HepG2 (cell line): ENCODE results near the gene SYT17. TPM values are rescaled to one million over a fixed set of nuclear protein-coding genes. Genes with fewer than 3 reads are reported as not detected.
A peak's percentile ranks its signal among the peaks of the same experiment; 100 is the strongest.

Experiments used
- ATAC-seq: fragments of 200-7000 bp; cut with Tn5 transposase; 3 replicates; pipeline ENCODE4 v1.9.1; 2020; ENCODE audit warnings: mild to moderate bottlenecking, moderate library complexity
- BruUV-seq: library from RNA; stranded (reverse); fragments of 400-500 nt; replicated peaks from 2 replicates; lab custom pipeline; 2021; lab: Mats Ljungman, UMichigan
- CTCF ChIA-PET: fragments of 300-600 bp; formaldehyde crosslinking; extraction: SDS; loops from one replicate; lab custom pipeline; 2021; ENCODE audit warnings: low total read pairs, inconsistent platforms, low intra/inter-chr PET ratio; lab: Yijun Ruan, JAX
- POLR2A ChIA-PET: fragments of 350-600 bp; sonication (Branson Sonifier 250); formaldehyde crosslinking; loops from one replicate; lab custom pipeline; 2020; ENCODE audit warnings: antibody characterized with exemption, inconsistent platforms; lab: Yijun Ruan, JAX
- DNase-seq: peaks from one replicate; pipeline ENCODE4 v3.0.0-alpha.2; 2015; ENCODE audit warnings: low spot score
- FAIRE-seq: peaks from 3 replicates; lab custom pipeline; 2011; peaks lifted over from hg19 to GRCh38; lab: Jason Lieb, UNC
- H2AFZ ChIP-seq: one replicate; pipeline ENCODE4 v1.6.1; 2011; ENCODE audit warnings: low read length, inconsistent platforms
- H3K27ac ChIP-seq: fragments of 300-600 bp; 3 replicates; pipeline ENCODE4 v1.8.0; 2011; ENCODE audit warnings: mixed run types, mild to moderate bottlenecking, mixed read lengths, low read length, inconsistent platforms; ENCODE audit not compliant: insufficient read depth; ENCODE audit errors: extremely low read length
- H3K27me3 ChIP-seq, 2 experiments: fragments of 200-600 bp in 1 of 2; 2 replicates in 1 of 2; 3 replicates in 1 of 2; pipeline versions ENCODE4 v1.6.0 to v1.8.0; 2011; ENCODE audit warnings: low read length in 2 of 2, mild to moderate bottlenecking in 2 of 2, moderate library complexity in 2 of 2, inconsistent platforms in 1 of 2; ENCODE audit not compliant: insufficient read depth in 2 of 2, control insufficient read depth in 1 of 2
- H3K36me3 ChIP-seq, 2 experiments: fragments of 200-600 bp in 1 of 2; replicated peaks in 1 of 2; 2 replicates in 1 of 2; 3 replicates in 1 of 2; pipeline versions ENCODE4 v1.5.1 to v1.8.0; 2011; ENCODE audit warnings: low read length in 2 of 2, inconsistent platforms in 1 of 2; ENCODE audit not compliant: insufficient read depth in 2 of 2, control insufficient read depth in 1 of 2
- H3K4me1 ChIP-seq: 2 replicates; pipeline ENCODE4 v1.5.1; 2012; ENCODE audit warnings: low read length, inconsistent platforms; ENCODE audit not compliant: insufficient read depth
- H3K4me2 ChIP-seq: 2 replicates; pipeline ENCODE4 v1.6.0; 2011; ENCODE audit warnings: low read depth, low read length, inconsistent platforms
- H3K4me3 ChIP-seq, 3 experiments: fragments of 200-600 bp in 1 of 3; sonication (generic), shearing (Covaris generic) in 1 of 3; replicated peaks in 1 of 3; 2 replicates each; pipeline ENCODE4 v1.5.1; 2011 to 2016; ENCODE audit warnings: low read length in 3 of 3, inconsistent platforms in 2 of 3, low read depth in 2 of 3, mild to moderate bottlenecking in 2 of 3, control low read depth in 1 of 3, mixed read lengths in 1 of 3; ENCODE audit not compliant: insufficient read depth in 1 of 3
- H3K79me2 ChIP-seq: one replicate; pipeline ENCODE4 v1.6.1; 2011; ENCODE audit warnings: low read length, inconsistent platforms; ENCODE audit not compliant: insufficient read depth
- H3K9ac ChIP-seq: 2 replicates; pipeline ENCODE4 v1.6.0; 2011; ENCODE audit warnings: mild to moderate bottlenecking, low read depth, low read length, inconsistent platforms; ENCODE audit not compliant: insufficient read depth
- H3K9me3 ChIP-seq: 2 replicates; pipeline ENCODE4 v1.5.1; 2012; ENCODE audit warnings: mild to moderate bottlenecking, low read length
- H4K20me1 ChIP-seq: 2 replicates; pipeline ENCODE4 v1.6.0; 2011; ENCODE audit warnings: inconsistent platforms, mild to moderate bottlenecking, low read length, moderate library complexity; ENCODE audit not compliant: insufficient read depth
- ATF7 ChIP-seq, 2 experiments: fragments of 450-650 bp in 1 of 2; sonication (generic) in 1 of 2; formaldehyde crosslinking in 1 of 2; IDR thresholded peaks; 2 replicates each; pipeline versions ENCODE4 v1.4.0 to v1.6.1; 2016 to 2020; ENCODE audit warnings: antibody characterized with exemption in 1 of 2, mild to moderate bottlenecking in 1 of 2, missing genetic modification reagents in 1 of 2
- CREB1 ChIP-seq, 2 experiments: fragments of 450-650 bp in 1 of 2; IDR thresholded peaks; 2 replicates each; pipeline ENCODE4 v1.6.1; 2016 to 2017; ENCODE audit warnings: control low read depth in 1 of 2, mild to moderate bottlenecking in 1 of 2, missing compliant biosample characterization in 1 of 2, missing genetic modification characterization in 1 of 2
- IKZF1 ChIP-seq: fragments of 450-650 bp; IDR thresholded peaks from 2 replicates; pipeline ENCODE4 v1.7.1; 2016
- TBP ChIP-seq: sonication (generic); formaldehyde crosslinking; IDR thresholded peaks from 2 replicates; pipeline ENCODE4 v1.5.0; 2020; ENCODE audit warnings: missing genetic modification reagents
- ZFP36 ChIP-seq: fragments of 150-350 bp; IDR thresholded peaks from 2 replicates; pipeline ENCODE4 v1.6.1; 2018; ENCODE audit warnings: borderline replicate concordance, low read length, low read depth; ENCODE audit not compliant: partially characterized antibody
- ZNF430 ChIP-seq: sonication (generic); formaldehyde crosslinking; IDR thresholded peaks from 2 replicates; pipeline ENCODE4 v1.9.0; 2021; ENCODE audit warnings: mild to moderate bottlenecking, missing genetic modification reagents
- ZNF569 ChIP-seq: sonication (generic); formaldehyde crosslinking; IDR thresholded peaks from 2 replicates; pipeline ENCODE4 v1.5.0; 2020; ENCODE audit warnings: mild to moderate bottlenecking, missing genetic modification reagents, moderate library complexity, borderline replicate concordance
- WGBS: methylation state at CpG from one replicate; pipeline ENCODE4 v1.1.6; 2017; ENCODE audit warnings: low lambda C conversion rate; 5-methylcytosine and 5-hydroxymethylcytosine counted together
- in situ Hi-C: cut with HindIII; loops from 2 replicates; pipeline ENCODE4 v1.10.0; 2017; ENCODE audit warnings: low pct_unique_long_range_greater_than_20kb; ENCODE audit not compliant: extremely low pct_ligation_motif_present
- intact Hi-C: fragments of 100-400 bp; cut with micrococcal nuclease; formaldehyde crosslinking; loops from one replicate; pipeline ENCODE4 v1.10.0; 2022; ENCODE audit not compliant: unreplicated experiment
- polyA plus RNA-seq, 8 experiments: library from polyadenylated mRNA; depleted of rRNA in 3 of 8; stranded (reverse) in 7 of 8; unstranded in 1 of 8; fragments of >200 nt; fragmentation: Illumina TruSeq in 4 of 8; extraction: Trizol in 4 of 8; gene quantifications; 2 replicates each; pipeline versions ENCODE4 v1.2.1 to v1.2.3, GENCODE V29; 2011 to 2016; ENCODE audit warnings: low read depth in 4 of 8, missing spikeins in 1 of 8, mixed read lengths in 1 of 8; ENCODE audit not compliant: insufficient read depth in 1 of 8
- total RNA-seq, 5 experiments: library from RNA; depleted of rRNA; stranded (reverse); fragments of >200 nt; fragmentation: Illumina TruSeq; extraction: Trizol; gene quantifications; 2 replicates each; pipeline ENCODE4 v1.2.3, GENCODE V29; 2016; ENCODE audit warnings: low read depth in 1 of 5
- TF ChIP-seq, protein P1 (sequence below): sonication (generic); formaldehyde crosslinking; conservative IDR thresholded peaks from 2 replicates; pipeline ENCODE4 v1.8.1; 2023; ENCODE audit warnings: missing genetic modification reagents
- TF ChIP-seq, protein P2 (sequence below): sonication (generic); formaldehyde crosslinking; IDR thresholded peaks from 2 replicates; pipeline ENCODE4 v1.8.1; 2023; ENCODE audit warnings: mild to moderate bottlenecking, missing genetic modification reagents, borderline replicate concordance
- TF ChIP-seq, protein P3 (sequence below): sonication (generic); formaldehyde crosslinking; conservative IDR thresholded peaks from 2 replicates; pipeline ENCODE4 v1.5.0; 2020; ENCODE audit warnings: missing genetic modification reagents

SYT17 gene
- total and polyA plus RNA-seq, 2 of the 13 experiments (the other 11 are each of a cell fraction or from before 2014, with no cell fraction given) = 0.44 TPM; not detected in 1

DNA sequence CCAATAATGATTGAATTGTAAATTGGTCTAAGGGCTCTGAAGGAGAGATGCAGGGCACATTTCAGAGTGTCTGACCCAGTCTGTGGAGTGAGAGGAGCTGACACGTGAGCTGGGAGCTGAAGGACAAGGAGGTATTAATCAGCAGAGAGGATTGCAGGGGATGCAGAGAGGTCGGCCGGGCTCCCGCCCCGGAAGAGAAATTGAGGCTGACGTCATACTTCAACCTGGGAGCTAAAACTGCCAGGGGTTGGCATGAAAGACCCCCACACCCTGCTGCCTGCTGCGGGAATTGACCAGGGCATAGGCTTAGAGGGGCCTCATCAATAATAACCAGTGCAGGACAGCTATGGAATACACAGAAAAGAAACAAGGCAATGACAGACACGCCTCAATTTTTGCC is 63.8 kb downstream of the SYT17 start:
- ChIA-PET POLR2A (no interaction called here), CTCF (no interaction called here)
- Histone ChIP-seq H3K27me3 (peaks cover 0 to 23% of the 10 kb centered on the region in 2 experiments; a peak in 1 of 5 replicates), H3K79me2 (no peaks in the 10 kb centered on the region), H3K9ac (no peak overlapping the region), H3K36me3 (no peaks in the 10 kb centered on the region), H3K9me3 (peaks cover 14% of the 10 kb centered on the region; the same call in 1 of the 2 replicates), H4K20me1 (no peaks in the 10 kb centered on the region), H3K4me2 (no peak overlapping the region), H2AFZ (no peak overlapping the region), H3K4me3 (no peak overlapping the region), H3K4me1 (peaks cover 7% of the 10 kb centered on the region; the same call in 1 of the 2 replicates), H3K27ac (no peak overlapping the region)
- no TSS peak for BruUV-seq
- intact Hi-C loops = no loop called here
- TF ChIP-seq ZFP36 = no peak
- TF ChIP-seq ATF7 (IDR thresholded peaks at IDR 0.05) = peak; percentile 97
- TF ChIP-seq ATF7 (CRISPR knock-in tag; IDR thresholded peaks at IDR 0.05) = no peak
- TF ChIP-seq CREB1 (IDR thresholded peaks at IDR 0.05) = peak; percentile 92
- no peak for TF ChIP-seq CREB1 (CRISPR knock-in tag; IDR thresholded peaks at IDR 0.05)
- no peak for TF ChIP-seq TBP (CRISPR knock-in tag)
- ATAC-seq (no peak), FAIRE-seq (no peak), DNase-seq (no peak)
- 9% methylated on average over 8 of the region's 8 CpGs for WGBS
- in situ Hi-C loops = no loop called here

- no peak overlapping the region for H2AFZ ChIP-seq
- no peak overlapping the region for H3K27ac ChIP-seq
- ChIA-PET POLR2A (no interaction called here), CTCF (no interaction called here)
- intact Hi-C loops (no loop called here), in situ Hi-C loops (no loop called here)
- ATAC-seq = no peak
- peaks cover 14% of the 10 kb centered on the region; the same call in 1 of the 2 replicates for H3K9me3 ChIP-seq
- H3K4me1 ChIP-seq = peaks cover 10% of the 10 kb centered on the region; the same call in 1 of the 2 replicates
- H3K27me3 ChIP-seq = peaks cover 0 to 21% of the 10 kb centered on the region in 2 experiments; a peak in 1 of 5 replicates
- H4K20me1 ChIP-seq = no peaks in the 10 kb centered on the region
- no peak overlapping the region for H3K4me2 ChIP-seq
- H3K4me3 ChIP-seq = no peak overlapping the region
- no peak for FAIRE-seq
- H3K36me3 ChIP-seq = no peaks in the 10 kb centered on the region
- TF ChIP-seq ZNF569 (CRISPR knock-in tag) = no peak
- TF ChIP-seq ZNF430 = no peak
- TF ChIP-seq, protein P1, sequence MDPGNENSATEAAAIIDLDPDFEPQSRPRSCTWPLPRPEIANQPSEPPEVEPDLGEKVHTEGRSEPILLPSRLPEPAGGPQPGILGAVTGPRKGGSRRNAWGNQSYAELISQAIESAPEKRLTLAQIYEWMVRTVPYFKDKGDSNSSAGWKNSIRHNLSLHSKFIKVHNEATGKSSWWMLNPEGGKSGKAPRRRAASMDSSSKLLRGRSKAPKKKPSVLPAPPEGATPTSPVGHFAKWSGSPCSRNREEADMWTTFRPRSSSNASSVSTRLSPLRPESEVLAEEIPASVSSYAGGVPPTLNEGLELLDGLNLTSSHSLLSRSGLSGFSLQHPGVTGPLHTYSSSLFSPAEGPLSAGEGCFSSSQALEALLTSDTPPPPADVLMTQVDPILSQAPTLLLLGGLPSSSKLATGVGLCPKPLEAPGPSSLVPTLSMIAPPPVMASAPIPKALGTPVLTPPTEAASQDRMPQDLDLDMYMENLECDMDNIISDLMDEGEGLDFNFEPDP (CRISPR knock-in tag) = 0 out of 2 replicates have a peak, but pooled peaks have one; percentile 5
- TF ChIP-seq, protein P2, sequence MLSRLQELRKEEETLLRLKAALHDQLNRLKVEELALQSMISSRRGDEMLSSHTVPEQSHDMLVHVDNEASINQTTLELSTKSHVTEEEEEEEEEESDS = no peak
- no peak for TF ChIP-seq IKZF1
- TF ChIP-seq, protein P3, sequence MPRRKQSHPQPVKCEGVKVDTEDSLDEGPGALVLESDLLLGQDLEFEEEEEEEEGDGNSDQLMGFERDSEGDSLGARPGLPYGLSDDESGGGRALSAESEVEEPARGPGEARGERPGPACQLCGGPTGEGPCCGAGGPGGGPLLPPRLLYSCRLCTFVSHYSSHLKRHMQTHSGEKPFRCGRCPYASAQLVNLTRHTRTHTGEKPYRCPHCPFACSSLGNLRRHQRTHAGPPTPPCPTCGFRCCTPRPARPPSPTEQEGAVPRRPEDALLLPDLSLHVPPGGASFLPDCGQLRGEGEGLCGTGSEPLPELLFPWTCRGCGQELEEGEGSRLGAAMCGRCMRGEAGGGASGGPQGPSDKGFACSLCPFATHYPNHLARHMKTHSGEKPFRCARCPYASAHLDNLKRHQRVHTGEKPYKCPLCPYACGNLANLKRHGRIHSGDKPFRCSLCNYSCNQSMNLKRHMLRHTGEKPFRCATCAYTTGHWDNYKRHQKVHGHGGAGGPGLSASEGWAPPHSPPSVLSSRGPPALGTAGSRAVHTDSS (CRISPR knock-in tag) = no peak
- no peak for DNase-seq
- H3K9ac ChIP-seq = no peak overlapping the region
- no peaks in the 10 kb centered on the region for H3K79me2 ChIP-seq
- WGBS = 7% methylated on average over 5 of the region's 5 CpGs
- BruUV-seq = no TSS peak
These were observed 64.9 kb downstream of the SYT17 start for GRCh38 chr16:19232988-19233387.
